HCT116 (cell line): Measurements from ENCODE around the gene CALN1.

Experiments
- CTCF ChIP-seq, 3 experiments: fragments of 200-600 bp in 1 of 3; sonication (generic) in 1 of 3; IDR thresholded peaks in 2 of 3; conservative IDR thresholded peaks in 1 of 3; 2 replicates each; pipeline ENCODE4 v1.5.1; 2012 to 2017; ENCODE audit warnings: low read depth in 2 of 3, low read length in 2 of 3, antibody characterized with exemption in 1 of 3, borderline replicate concordance in 1 of 3, control low read depth in 1 of 3, mild to moderate bottlenecking in 1 of 3, mixed read lengths in 1 of 3, mixed run types in 1 of 3, moderate library complexity in 1 of 3; ENCODE audit not compliant: insufficient read depth in 1 of 3
- EGR1 ChIP-seq: IDR thresholded peaks from 2 replicates; pipeline ENCODE4 v1.6.1; 2012; ENCODE audit warnings: low read depth
- EZH2 ChIP-seq: fragments of 200-600 bp; sonication (generic); IDR thresholded peaks from 2 replicates; pipeline ENCODE4 v1.6.1; 2017; ENCODE audit warnings: antibody characterized with exemption, mixed run types
- EZH2phosphoT487 ChIP-seq: fragments of 200-600 bp; IDR thresholded peaks from 2 replicates; pipeline ENCODE4 v1.6.1; 2018; ENCODE audit warnings: antibody characterized with exemption, borderline replicate concordance
- POLR2A ChIP-seq: IDR thresholded peaks from 2 replicates; pipeline ENCODE4 v1.7.0; 2011; ENCODE audit warnings: borderline replicate concordance; ENCODE audit not compliant: insufficient read depth, insufficient read length; ENCODE audit errors: extremely low read depth
- POLR2AphosphoS5 ChIP-seq: IDR thresholded peaks from 2 replicates; pipeline ENCODE4 v1.6.1; 2011; ENCODE audit warnings: mild to moderate bottlenecking, low read depth, low read length, moderate library complexity
- SIN3A ChIP-seq: IDR thresholded peaks from 2 replicates; pipeline ENCODE4 v1.6.1; 2012; ENCODE audit warnings: low read depth
- YY1 ChIP-seq: IDR thresholded peaks from 2 replicates; pipeline ENCODE4 v1.6.1; 2011; ENCODE audit warnings: low read length, low read depth, moderate library complexity, mild to moderate bottlenecking; ENCODE audit not compliant: insufficient replicate concordance; ENCODE audit errors: extremely low read depth

GRCh38 chr7:71835056-71835455 is 577.1 kb downstream of the CALN1 start:
- TF ChIP-seq CTCF (IDR thresholded peaks at IDR 0.05 in 2 of 3, conservative IDR thresholded peaks at IDR 0.05 in 1 of 3; ENCODE audit: borderline replicate concordance in 1 of 3, insufficient read depth in 1 of 3, low read depth in 2 of 3, low read length in 2 of 3) (no peak), EZH2 (no peak), EZH2phosphoT487 (no peak), SIN3A (no peak), EGR1 (no peak), YY1 (no peak), POLR2AphosphoS5 (no peak), POLR2A (no peak)
